IMR-90 (cell line): ENCODE results near the gene ZBP1. TPM values are rescaled to one million over a fixed set of nuclear protein-coding genes. Genes with fewer than 3 reads are reported as not detected.

Experiments
- BHLHE40 ChIP-seq: fragments of 150-350 bp; IDR thresholded peaks from 2 replicates; pipeline ENCODE4 v1.6.1; 2016; ENCODE audit warnings: mild to moderate bottlenecking, low read depth, low read length
- RCOR1 ChIP-seq: IDR thresholded peaks from 2 replicates; pipeline ENCODE4 v1.6.1; 2012; ENCODE audit warnings: mild to moderate bottlenecking, low read length, improper control_type of control experiment; ENCODE audit not compliant: insufficient replicate concordance
- polyA plus RNA-seq, 3 experiments: library from polyadenylated mRNA; depleted of rRNA; stranded (reverse); fragments of >200 nt; gene quantifications; 2 replicates each; pipeline ENCODE4 v1.2.3, GENCODE V29; 2012; ENCODE audit warnings: low replicate concordance in 1 of 3
- total RNA-seq: library from RNA; depleted of rRNA; stranded (reverse); fragments of >200 nt; gene quantifications from 2 replicates; pipeline ENCODE4 v1.2.3, GENCODE V29; 2012

The ZBP1 gene
- total and polyA plus RNA-seq, 2 of the 4 experiments (the other 2 are of a cell fraction): not detected

DNA sequence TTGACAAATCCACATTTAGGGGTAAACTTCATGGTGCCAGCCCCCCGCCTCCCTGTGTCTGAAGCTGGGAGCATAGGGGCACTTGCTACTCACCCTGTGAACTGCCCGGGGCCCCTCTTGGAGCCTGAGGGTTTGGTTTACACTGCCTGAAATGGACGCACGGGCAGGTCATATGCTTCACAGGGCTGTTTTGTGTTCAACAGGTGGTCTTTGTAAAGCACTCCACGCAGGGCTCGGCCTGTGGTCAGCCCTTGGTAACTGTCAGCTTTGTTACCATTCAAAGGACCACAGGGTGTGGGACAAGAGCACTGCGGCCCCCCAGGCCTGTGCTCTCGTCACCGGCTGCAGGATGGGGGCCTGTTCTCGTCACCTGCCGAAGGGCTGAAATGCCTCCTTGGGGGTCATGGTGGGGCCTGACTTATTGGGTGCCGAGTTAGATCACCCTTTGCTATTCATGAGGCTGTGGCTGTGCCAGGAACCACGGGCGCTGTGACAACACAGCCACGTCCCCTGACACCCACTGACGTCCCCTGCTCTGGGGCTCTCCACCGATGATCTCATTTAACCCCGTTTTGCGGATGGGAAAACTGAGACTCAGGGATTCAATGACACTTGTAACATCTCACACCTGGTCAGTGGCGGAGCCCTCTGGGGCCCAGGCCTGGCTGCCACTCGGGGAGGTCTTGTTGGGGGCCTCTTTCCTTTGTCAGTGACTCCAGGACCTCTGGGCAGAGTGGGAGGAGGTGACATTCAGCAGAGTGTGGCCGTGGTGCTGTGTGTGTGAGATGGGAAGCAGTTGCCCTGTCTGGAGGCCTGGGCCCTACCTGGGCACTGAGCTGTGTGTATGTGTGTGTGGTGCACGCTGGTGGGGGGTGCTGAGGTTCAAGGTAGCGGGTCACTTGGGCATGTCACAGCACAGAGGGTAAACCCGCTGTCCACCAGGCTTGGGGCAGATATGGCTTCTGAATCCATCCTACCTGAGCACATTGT is 24.9 kb downstream of the ZBP1 start (continued):
- no peak for TF ChIP-seq RCOR1
- TF ChIP-seq BHLHE40: no peak
